K562 (cell line): ENCODE measurements around the gene PSMA2. TPM values are rescaled to one million over a fixed set of nuclear protein-coding genes. Genes with fewer than 3 reads are reported as not detected.
A peak's percentile ranks its signal among the peaks of the same experiment; 100 is the strongest.

Source experiments
- ATAC-seq: fragments of 200-7000 bp; cut with Tn5 transposase; 3 replicates; pipeline ENCODE4 v1.9.1; 2020; ENCODE audit warnings: moderate library complexity
- BruUV-seq: library from RNA; stranded (reverse); fragments of 400-500 nt; replicated peaks from 2 replicates; lab custom pipeline; 2021; lab: Mats Ljungman, UMichigan
- CTCF ChIA-PET: fragments of 300-600 bp; formaldehyde crosslinking; extraction: SDS; loops from one replicate; lab custom pipeline; 2021; ENCODE audit warnings: low intra/inter-chr PET ratio; lab: Yijun Ruan, JAX
- POLR2A ChIA-PET: fragments of 300-600, 350-650 bp; sonication (Branson Sonifier 250); formaldehyde crosslinking; extraction: SDS; loops from one replicate; lab custom pipeline; 2021; ENCODE audit warnings: antibody characterized with exemption, inconsistent platforms; lab: Yijun Ruan, JAX
- DNase-seq, 4 experiments: peaks; one replicate each; pipeline versions ENCODE4 v3.0.0 to v3.0.0-alpha.2; 2011 to 2018; ENCODE audit warnings: low spot score in 3 of 4, mixed read lengths in 3 of 4; ENCODE audit errors: extremely low read depth in 1 of 4
- FAIRE-seq: peaks from 2 replicates; lab custom pipeline; 2011; peaks lifted over from hg19 to GRCh38; lab: Jason Lieb, UNC
- H2AFZ ChIP-seq: 2 replicates; pipeline ENCODE4 v1.6.0; 2011; ENCODE audit warnings: low read depth, low read length, control low read depth, inconsistent platforms
- H3K27ac ChIP-seq: fragments of 200-600 bp; 3 replicates; pipeline ENCODE4 v1.8.0; 2011; ENCODE audit warnings: low read depth, mild to moderate bottlenecking, control low read depth, inconsistent platforms, low read length, moderate library complexity, mixed read lengths; ENCODE audit errors: extremely low read depth
- H3K27me3 ChIP-seq, 2 experiments: fragments of 300-600 bp in 1 of 2; 2 replicates in 1 of 2; 3 replicates in 1 of 2; pipeline versions ENCODE4 v1.6.0 to v1.8.0; 2011; ENCODE audit warnings: inconsistent platforms in 2 of 2, low read length in 2 of 2, mild to moderate bottlenecking in 1 of 2, mixed read lengths in 1 of 2, moderate library complexity in 1 of 2; ENCODE audit not compliant: control insufficient read depth in 2 of 2, insufficient read depth in 2 of 2
- H3K36me3 ChIP-seq: fragments of 300-600 bp; 3 replicates; pipeline ENCODE4 v1.8.0; 2011; ENCODE audit warnings: mild to moderate bottlenecking, low read length, inconsistent platforms; ENCODE audit not compliant: control insufficient read depth, insufficient read depth
- H3K4me1 ChIP-seq, 2 experiments: fragments of 200-600 bp in 1 of 2; replicated peaks in 1 of 2; 2 replicates in 1 of 2; 3 replicates in 1 of 2; pipeline versions ENCODE4 v1.5.1 to v1.8.0; 2011; ENCODE audit warnings: inconsistent platforms in 2 of 2, low read length in 2 of 2, mild to moderate bottlenecking in 1 of 2, mixed read lengths in 1 of 2, moderate library complexity in 1 of 2; ENCODE audit not compliant: control insufficient read depth in 2 of 2, insufficient read depth in 2 of 2
- H3K4me2 ChIP-seq: 2 replicates; pipeline ENCODE4 v1.6.1; 2011; ENCODE audit warnings: low read length, control low read depth, inconsistent platforms, mixed read lengths; ENCODE audit not compliant: insufficient read depth
- H3K4me3 ChIP-seq: fragments of 200-600 bp; sonication (generic), shearing (Covaris generic); 2 replicates; pipeline ENCODE4 v1.5.1; 2016; ENCODE audit warnings: control low read depth, inconsistent platforms
- H3K79me2 ChIP-seq: fragments of 200-600 bp; 3 replicates; pipeline ENCODE4 v1.8.0; 2011; ENCODE audit warnings: low read length, inconsistent platforms; ENCODE audit not compliant: control insufficient read depth, insufficient read depth
- H3K9ac ChIP-seq, 2 experiments: 2 replicates each; pipeline versions ENCODE4 v1.6.0 to v1.6.1; 2011; ENCODE audit warnings: low read depth in 2 of 2, low read length in 2 of 2, control low read depth in 1 of 2, inconsistent platforms in 1 of 2, mild to moderate bottlenecking in 1 of 2, mixed read lengths in 1 of 2; ENCODE audit not compliant: insufficient read depth in 1 of 2
- H3K9me1 ChIP-seq: one replicate; pipeline ENCODE4 v1.6.0; 2011; ENCODE audit warnings: inconsistent platforms, mild to moderate bottlenecking, low read length, moderate library complexity; ENCODE audit not compliant: control insufficient read depth, insufficient read depth
- H3K9me3 ChIP-seq: replicated peaks from 2 replicates; pipeline ENCODE4 v1.5.1; 2011; ENCODE audit warnings: low read depth, low read length, inconsistent platforms; ENCODE audit not compliant: control insufficient read depth, insufficient read depth
- H4K20me1 ChIP-seq: replicated peaks from 2 replicates; pipeline ENCODE4 v1.6.1; 2011; ENCODE audit warnings: low read length, inconsistent platforms, mixed read lengths; ENCODE audit not compliant: control insufficient read depth, insufficient read depth
- CBX2 ChIP-seq: fragments of 200-600 bp; sonication (generic); IDR thresholded peaks from one replicate; pipeline ENCODE4 v1.6.1; 2012; ENCODE audit warnings: mild to moderate bottlenecking, low read length, inconsistent platforms; ENCODE audit not compliant: insufficient read depth, poor library complexity, severe bottlenecking
- CBX3 ChIP-seq, 2 experiments: IDR thresholded peaks; 1 replicate in 1 of 2; 2 replicates in 1 of 2; pipeline ENCODE4 v1.6.1; 2012; ENCODE audit warnings: inconsistent platforms in 2 of 2, low read length in 2 of 2, borderline replicate concordance in 1 of 2, control low read depth in 1 of 2
- ETV1 ChIP-seq: fragments of 450-650 bp; conservative IDR thresholded peaks from 2 replicates; pipeline ENCODE4 v1.6.1; 2016; ENCODE audit warnings: missing genetic modification characterization, control low read depth, low read depth, missing compliant biosample characterization
- RBM25 ChIP-seq: fragments of 200-400 bp; formaldehyde crosslinking; IDR thresholded peaks from 2 replicates; pipeline ENCODE4 v1.6.1; 2018; ENCODE audit warnings: low read length, low read depth, moderate library complexity; ENCODE audit not compliant: severe bottlenecking
- SMARCB1 ChIP-seq: IDR thresholded peaks from 2 replicates; pipeline ENCODE4 v1.6.1; 2011; ENCODE audit warnings: improper control_type of control experiment, low read depth; ENCODE audit not compliant: insufficient read length
- ZC3H4 ChIP-seq: sonication (generic); formaldehyde crosslinking; IDR thresholded peaks from 2 replicates; pipeline ENCODE4 v1.9.0; 2021; ENCODE audit warnings: missing genetic modification reagents, borderline replicate concordance
- ZFPM2 ChIP-seq: fragments of 250-450 bp; sonication (Bioruptor Pico); IDR thresholded peaks from 2 replicates; pipeline ENCODE4 v1.5.1; 2022; ENCODE audit warnings: mild to moderate bottlenecking
- ZKSCAN3 ChIP-seq: fragments of 250-450 bp; sonication (Bioruptor Pico); IDR thresholded peaks from 2 replicates; pipeline ENCODE4 v1.4.0; 2020
- in situ Hi-C: fragments of 300-500 bp; cut with MboI; formaldehyde crosslinking; loops from 4 replicates; pipeline ENCODE4 v1.15.0; 2018; ENCODE audit warnings: inconsistent platforms, mixed read lengths
- intact Hi-C: fragments of 100-400 bp; cut with micrococcal nuclease; formaldehyde crosslinking; loops from 2 replicates; pipeline ENCODE4 v1.14.2; 2022
- polyA plus RNA-seq, 8 experiments: library from polyadenylated mRNA; depleted of rRNA in 4 of 8; stranded (reverse) in 5 of 8; unstranded in 3 of 8; fragments of >200 nt; fragmentation: Nextera tagmentation in 2 of 8; fragmentation: Illumina TruSeq in 1 of 8; extraction: Ambion mirVana in 2 of 8; extraction: Trizol in 1 of 8; gene quantifications; 2 replicates each; pipeline versions ENCODE4 v1.2.1 to v1.2.3, GENCODE V29; 2011 to 2014; ENCODE audit warnings: inconsistent platforms in 1 of 8, missing spikeins in 1 of 8
- total RNA-seq, 7 experiments: library from RNA; depleted of rRNA in 6 of 7; stranded (reverse); fragments of >200 nt in 6 of 7; fragmentation: Illumina TruSeq in 2 of 7; extraction: Trizol in 2 of 7; gene quantifications; 2 replicates each; pipeline versions ENCODE4 v1.2.1 to v1.2.3, GENCODE V29; 2011 to 2021; ENCODE audit warnings: low replicate concordance in 1 of 7

The PSMA2 gene
- total and polyA plus RNA-seq, 9 of the 15 experiments (the other 6 are each of a cell fraction or from before 2014, with no cell fraction given) = 91.7 to 1,070 (median 213) TPM

DNA sequence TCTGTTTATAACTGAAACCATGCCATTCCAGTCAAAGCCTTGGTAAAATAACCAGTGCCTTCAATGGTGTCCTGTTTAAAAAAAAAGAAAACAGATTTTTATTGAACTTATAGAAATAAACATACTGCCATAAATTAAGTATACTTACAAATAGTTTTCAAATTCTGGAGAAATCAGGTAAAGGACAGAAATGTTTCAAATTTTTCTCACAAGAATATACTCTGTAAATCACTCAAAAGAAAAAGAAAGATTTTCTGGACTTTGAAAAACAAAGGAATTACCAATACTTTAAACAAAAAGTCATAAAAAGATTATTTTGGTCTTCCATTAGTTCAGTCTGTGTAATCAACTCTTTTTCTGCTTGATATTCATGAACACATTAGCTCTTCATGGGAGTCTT is 24.1 kb upstream of the PSMA2 start:
- no peak overlapping the region for H3K4me2 ChIP-seq
- no peaks in the 10 kb centered on the region for H3K27me3 ChIP-seq
- DNase-seq = no peak
- H4K20me1 ChIP-seq = no peaks in the 10 kb centered on the region
- POLR2A ChIA-PET = interaction anchor here (0.6 to 1.7 kb wide), 3 partner anchors 10 to 812 kb away, joined by 3 to 8 read pairs (median 3); no protein-coding TSS in a partner anchor
- TF ChIP-seq CBX3 (IDR thresholded peaks at IDR 0.05; ENCODE audit: borderline replicate concordance in 1 of 2, low read length in 2 of 2) (peak in 1 of 2 experiments; percentile 62; a peak in 2 of 3 replicates), RBM25 (peak; percentile 11), ZC3H4 (CRISPR knock-in tag) (no peak), CBX2 (no peak), SMARCB1 (no peak), ZKSCAN3 (CRISPR knock-in tag) (no peak), ETV1 (tag) (no peak), ZFPM2 (CRISPR knock-in tag) (no peak)
- TF ChIP-seq, all 486 proteins: peak for 2
- no peaks in the 10 kb centered on the region for H3K4me1 ChIP-seq
- no peaks in the 10 kb centered on the region for H3K9me1 ChIP-seq
- no peak overlapping the region for H3K27ac ChIP-seq
- intact Hi-C loops (no loop called here), in situ Hi-C loops (no loop called here)
- H3K4me3 ChIP-seq = no peak overlapping the region
- H3K9ac ChIP-seq = no peak overlapping the region
- H2AFZ ChIP-seq = no peak overlapping the region
- H3K79me2 ChIP-seq = no peaks in the 10 kb centered on the region
- CTCF ChIA-PET = no interaction called here
- BruUV-seq = no TSS peak
- H3K9me3 ChIP-seq = peaks cover 10% of the 10 kb centered on the region
- H3K36me3 ChIP-seq = no peaks in the 10 kb centered on the region
- FAIRE-seq (no peak), ATAC-seq (no peak)
